GM13976 (cell line): ENCODE measurements around the gene TCF3.
"Not testable (repeated sequence)": the region's sequence is repeated elsewhere in the genome, so short reads cannot be mapped to it uniquely, and the experiment has no call there.

Experiments used
- DNase-seq: peaks from one replicate; pipeline ENCODE4 v3.0.0; 2012; ENCODE audit warnings: low spot score
- CTCF ChIP-seq: IDR thresholded peaks from 2 replicates; pipeline ENCODE4 v1.5.1; 2012; ENCODE audit warnings: borderline replicate concordance, mild to moderate bottlenecking; ENCODE audit not compliant: insufficient read depth; ENCODE audit errors: extremely low read depth, missing control alignments, control extremely low read depth
- in situ Hi-C: fragments of 300-500 bp; cut with MboI; formaldehyde crosslinking; loops from one replicate; pipeline ENCODE4 v1.12.0; 2022; ENCODE audit warnings: low sequenced_read_pairs, mixed read lengths, inconsistent platforms; ENCODE audit not compliant: unreplicated experiment

TCF3 gene

GRCh38 chr19:1672038-1672768, 19.8 kb upstream of the TCF3 start:
- TF ChIP-seq CTCF, result peak; percentile 84
- in situ Hi-C loops, result loop anchor here (10.0 kb wide), 1 partner anchor 93 kb away; no protein-coding TSS in a partner anchor
- DNase-seq, result peak; percentile 83

GRCh38 chr19:1671716-1672037, 19.3 kb upstream of the TCF3 start:
- in situ Hi-C loops, result loop anchor here (10.0 kb wide), 1 partner anchor 93 kb away; no protein-coding TSS in a partner anchor
- no peak for TF ChIP-seq CTCF
- peak; percentile 80 for DNase-seq

- in situ Hi-C loops, result loop anchor here (10.0 kb wide), 1 partner anchor 94 kb away; no protein-coding TSS in a partner anchor
- DNase-seq, result not testable (repeated sequence)
Measured at GRCh38 chr19:1670747-1671146, 18.3 kb upstream of the TCF3 start.

- peak; percentile 72 for DNase-seq
- in situ Hi-C loops, result no loop called here
Measured at GRCh38 chr19:1668486-1669270, 16.3 kb upstream of the TCF3 start.

GRCh38 chr19:1668048-1668485, 15.7 kb upstream of the TCF3 start:
- in situ Hi-C loops, result no loop called here
- DNase-seq, result no peak
- no peak for TF ChIP-seq CTCF

More at GRCh38 chr19:1668486-1669270, 16.3 kb upstream of the TCF3 start:
- TF ChIP-seq CTCF, result no peak

- in situ Hi-C loops, result no loop called here
- no peak for TF ChIP-seq CTCF
- peak; percentile 66 for DNase-seq
Measured at GRCh38 chr19:1665565-1666047, 13.2 kb upstream of the TCF3 start.

- DNase-seq, result peak; percentile 71
- TF ChIP-seq CTCF, result no peak
- in situ Hi-C loops, result no loop called here
Measured at GRCh38 chr19:1663852-1664251, 11.4 kb upstream of the TCF3 start.

- in situ Hi-C loops, DNase-seq: not testable (repeated sequence)
Measured at GRCh38 chr19:1663227-1663626, 10.8 kb upstream of the TCF3 start.
